ENCODE data around the gene AKR1D1. TPM values are rescaled to one million over a fixed set of nuclear protein-coding genes. Genes with fewer than 3 reads are reported as not detected.
"Not testable (repeated sequence)": the region's sequence is repeated elsewhere in the genome, so short reads cannot be mapped to it uniquely, and the experiment has no call there.

Gene AKR1D1
- total RNA-seq, 4 donors from 2014 or later: not detected

DNA sequence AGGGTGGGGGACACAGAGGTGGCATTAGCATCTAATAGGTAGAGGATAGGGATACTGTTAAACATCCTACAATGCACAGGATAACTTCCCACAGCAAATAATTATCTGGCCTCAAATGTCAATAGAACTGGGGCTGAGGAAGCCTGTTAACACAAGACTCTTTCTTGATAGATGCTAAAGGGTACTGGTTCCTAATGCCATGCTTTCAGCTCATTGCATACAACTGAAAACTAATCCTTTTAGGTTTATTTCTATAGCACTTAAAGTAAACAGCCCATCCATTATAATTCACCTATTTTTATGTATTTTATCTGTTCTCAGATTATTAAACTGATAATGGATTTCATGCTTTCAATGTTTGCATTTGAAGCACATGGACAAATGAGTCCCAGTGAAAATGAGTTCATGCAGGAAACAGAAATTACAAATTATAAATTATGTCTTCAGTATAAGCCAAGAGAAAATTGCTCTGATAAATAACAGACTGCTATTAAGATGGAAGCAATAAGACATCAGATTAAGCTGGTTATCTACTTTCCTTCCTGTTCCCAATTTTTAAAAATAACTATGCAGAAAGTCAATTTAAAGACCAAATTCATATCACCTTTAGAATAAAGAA is 66.4 kb downstream of the AKR1D1 start:
- H3K4me1 ChIP-seq: no peaks in the 10 kb centered on the region
- TF ChIP-seq, protein P1, sequence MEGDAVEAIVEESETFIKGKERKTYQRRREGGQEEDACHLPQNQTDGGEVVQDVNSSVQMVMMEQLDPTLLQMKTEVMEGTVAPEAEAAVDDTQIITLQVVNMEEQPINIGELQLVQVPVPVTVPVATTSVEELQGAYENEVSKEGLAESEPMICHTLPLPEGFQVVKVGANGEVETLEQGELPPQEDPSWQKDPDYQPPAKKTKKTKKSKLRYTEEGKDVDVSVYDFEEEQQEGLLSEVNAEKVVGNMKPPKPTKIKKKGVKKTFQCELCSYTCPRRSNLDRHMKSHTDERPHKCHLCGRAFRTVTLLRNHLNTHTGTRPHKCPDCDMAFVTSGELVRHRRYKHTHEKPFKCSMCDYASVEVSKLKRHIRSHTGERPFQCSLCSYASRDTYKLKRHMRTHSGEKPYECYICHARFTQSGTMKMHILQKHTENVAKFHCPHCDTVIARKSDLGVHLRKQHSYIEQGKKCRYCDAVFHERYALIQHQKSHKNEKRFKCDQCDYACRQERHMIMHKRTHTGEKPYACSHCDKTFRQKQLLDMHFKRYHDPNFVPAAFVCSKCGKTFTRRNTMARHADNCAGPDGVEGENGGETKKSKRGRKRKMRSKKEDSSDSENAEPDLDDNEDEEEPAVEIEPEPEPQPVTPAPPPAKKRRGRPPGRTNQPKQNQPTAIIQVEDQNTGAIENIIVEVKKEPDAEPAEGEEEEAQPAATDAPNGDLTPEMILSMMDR (IDR thresholded peaks at IDR 0.05): no peak
- TF ChIP-seq POLR2A (IDR thresholded peaks at IDR 0.05): no peak
- H3K9me3 ChIP-seq: no peaks in the 10 kb centered on the region
- no peak for DNase-seq
- intact Hi-C loops (cut with DNase I): no loop called here
- no peak overlapping the region for H3K27ac ChIP-seq
- H3K36me3 ChIP-seq: no peaks in the 10 kb centered on the region
- no peaks in the 10 kb centered on the region for H3K27me3 ChIP-seq
- no peak overlapping the region for H3K4me3 ChIP-seq (replicated peaks in 1 of 3)

DNA sequence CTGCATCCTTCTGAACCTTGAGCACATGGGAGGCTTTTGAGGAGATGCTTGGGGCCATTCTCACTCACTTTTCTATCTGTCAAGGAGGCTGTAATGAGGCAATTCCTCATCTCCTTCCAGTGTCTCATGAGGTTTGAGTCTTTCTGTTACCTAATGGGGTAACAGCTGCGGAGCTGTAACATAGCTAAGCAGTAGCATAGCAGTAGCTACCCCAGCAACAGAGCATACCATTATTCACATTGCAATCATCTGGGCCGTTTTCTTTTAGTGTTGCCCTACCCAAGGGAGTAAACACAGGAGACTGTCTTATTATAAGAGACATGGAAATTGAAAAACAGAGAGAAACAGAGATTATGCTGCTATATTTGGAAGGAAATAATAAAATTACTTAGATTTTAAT is 68.7 kb downstream of the AKR1D1 start:
- DNase-seq: no peak
- 74 to 78% methylated on average over 2 of the region's 2 CpGs for WGBS, 2 donors
- Histone ChIP-seq H3K4me3 (replicated peaks in 1 of 3) (no peak overlapping the region), H3K4me1 (no peaks in the 10 kb centered on the region), H3K36me3 (no peaks in the 10 kb centered on the region), H3K27ac (no peak overlapping the region), H3K9me3 (no peaks in the 10 kb centered on the region), H3K27me3 (no peaks in the 10 kb centered on the region)
- no peak for TF ChIP-seq POLR2A (IDR thresholded peaks at IDR 0.05)
- TF ChIP-seq, protein P1 (IDR thresholded peaks at IDR 0.05): no peak
- intact Hi-C loops (cut with DNase I): no loop called here

DNA sequence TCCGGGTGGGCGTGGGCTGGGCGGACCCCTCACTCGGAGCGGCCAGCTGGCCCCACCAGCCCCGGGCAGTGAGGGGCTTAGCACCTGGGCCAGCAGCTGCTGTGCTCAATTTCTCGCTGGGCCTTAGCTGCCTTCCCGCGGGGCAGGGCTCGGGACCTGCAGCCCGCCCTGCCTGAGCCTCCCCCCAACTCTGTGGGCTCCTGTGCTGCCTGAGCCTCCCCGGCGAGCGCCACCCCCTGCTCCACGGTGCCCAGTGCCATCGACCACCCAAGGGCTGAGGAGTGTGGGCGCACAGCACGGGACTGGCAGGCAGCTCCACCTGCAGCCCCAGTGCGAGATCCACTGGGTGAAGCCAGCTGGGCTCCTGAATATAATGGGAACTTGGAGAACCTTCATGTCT is 70.0 kb downstream of the AKR1D1 start:
- H3K27ac ChIP-seq; H3K4me3 ChIP-seq (replicated peaks in 1 of 3); H3K27me3 ChIP-seq; intact Hi-C loops (cut with DNase I); DNase-seq; H3K9me3 ChIP-seq; H3K36me3 ChIP-seq; H3K4me1 ChIP-seq: not testable (repeated sequence)
- 92 to 94% methylated on average over 11 to 13 of the region's 19 CpGs for WGBS, 2 donors

DNA sequence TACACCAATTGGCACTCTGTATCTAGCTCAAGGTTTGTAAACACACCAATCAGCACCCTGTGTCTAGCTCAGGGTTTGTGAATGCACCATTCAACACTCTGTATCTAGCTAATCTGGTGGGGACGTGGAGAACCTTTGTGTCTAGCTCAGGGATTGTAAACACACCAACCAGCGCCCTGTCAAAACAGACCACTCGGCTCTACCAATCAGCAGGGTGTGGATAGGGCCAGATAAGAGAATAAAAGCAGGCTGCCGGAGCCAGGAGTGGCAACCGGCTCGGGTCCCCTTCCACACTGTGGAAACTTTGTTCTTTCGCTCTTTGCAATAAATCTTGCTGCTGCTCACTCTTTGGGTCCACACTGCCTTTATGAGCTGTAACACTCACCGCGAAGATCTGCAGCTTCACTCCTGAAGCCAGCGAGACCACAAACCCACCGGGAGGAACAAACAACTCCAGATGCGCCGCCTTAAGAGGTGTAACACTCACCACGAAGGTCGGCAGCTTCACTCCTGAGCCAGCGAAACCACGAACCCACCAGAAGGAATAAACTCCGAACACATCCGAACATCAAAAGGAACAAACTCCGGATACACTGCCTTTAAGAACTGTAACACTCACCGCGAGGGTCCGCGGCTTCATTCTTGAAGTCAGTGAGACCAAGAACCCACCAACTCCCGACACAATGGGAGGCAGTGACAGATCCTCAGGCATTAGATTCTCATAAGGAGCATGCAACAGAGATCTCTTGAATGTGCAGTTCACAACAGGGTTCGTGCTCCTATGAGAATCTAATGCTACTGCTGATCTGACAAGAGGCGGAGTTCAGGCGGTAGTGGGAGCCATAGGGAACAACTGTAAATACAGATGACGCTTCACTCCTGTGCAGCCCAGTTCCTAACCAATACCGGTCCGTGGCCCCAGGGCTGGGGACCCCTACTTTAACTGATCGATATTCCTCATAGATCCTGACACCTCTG is 70.8 kb downstream of the AKR1D1 start:
- H3K27me3 ChIP-seq; DNase-seq; intact Hi-C loops (cut with DNase I); H3K9me3 ChIP-seq; H3K27ac ChIP-seq; H3K4me1 ChIP-seq; H3K4me3 ChIP-seq (replicated peaks in 1 of 3); H3K36me3 ChIP-seq: not testable (repeated sequence)
- 92 to 93% methylated on average over 30 to 31 of the region's 32 CpGs for WGBS, 2 donors

DNA sequence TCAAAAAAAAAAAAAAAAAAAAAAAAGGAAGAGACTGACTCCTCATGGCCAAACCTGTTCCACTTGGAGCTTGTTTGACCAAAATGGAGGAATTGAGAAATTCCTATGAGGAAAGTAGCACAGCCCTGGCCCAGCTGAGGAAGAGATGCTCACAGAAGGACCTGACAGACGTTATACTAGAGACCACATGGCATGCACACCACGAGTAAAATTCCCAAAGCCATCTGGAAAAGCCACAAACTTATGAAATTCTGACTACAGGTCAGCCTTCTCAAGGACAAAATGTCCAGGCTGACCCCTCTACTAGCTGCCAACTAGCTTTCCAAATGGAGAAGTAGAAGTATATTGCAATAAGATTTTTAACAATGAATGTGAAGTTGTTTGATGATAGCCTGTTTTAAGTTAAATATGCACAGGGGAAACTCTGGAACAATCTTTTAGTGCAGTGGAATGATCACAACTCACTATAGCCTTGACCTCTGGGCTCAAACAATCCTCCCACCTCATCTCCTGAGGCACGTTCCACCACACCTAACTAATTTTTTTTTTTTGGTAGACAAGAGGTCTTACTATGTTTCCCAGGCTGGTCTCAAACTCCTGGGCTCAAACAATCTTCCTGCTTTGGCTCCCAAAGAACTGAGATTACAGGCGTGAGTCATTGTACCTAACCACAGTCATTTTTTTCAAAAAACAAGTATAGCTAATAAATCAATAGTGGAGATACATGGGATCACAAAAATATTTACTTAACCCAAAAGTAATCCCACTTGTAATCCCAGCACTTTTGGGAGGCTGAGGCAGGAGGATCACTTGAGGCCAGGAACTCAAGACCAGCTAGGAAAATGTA is 75.7 kb downstream of the AKR1D1 start:
- intact Hi-C loops (cut with DNase I): no loop called here
- 79 to 91% methylated on average over 4 of the region's 4 CpGs for WGBS, 2 donors
- no peaks in the 10 kb centered on the region for H3K9me3 ChIP-seq
- H3K4me1 ChIP-seq: no peaks in the 10 kb centered on the region
- TF ChIP-seq, protein P1 (IDR thresholded peaks at IDR 0.05): no peak
- no peak for TF ChIP-seq POLR2A (IDR thresholded peaks at IDR 0.05)
- no peaks in the 10 kb centered on the region for H3K36me3 ChIP-seq
- no peaks in the 10 kb centered on the region for H3K27me3 ChIP-seq
- no peak overlapping the region for H3K27ac ChIP-seq
- H3K4me3 ChIP-seq (replicated peaks in 1 of 3): no peak overlapping the region
- no peak for DNase-seq

Measured in thyroid gland (tissue), 4 donors.